WTC11 (cell line): Measurements from ENCODE around the gene NCCRP1. TPM values are rescaled to one million over a fixed set of nuclear protein-coding genes. Genes with fewer than 3 reads are reported as not detected.

Experiments used
- ATAC-seq: fragments of 200-7000 bp; cut with Tn5 transposase; 2 replicates; pipeline ENCODE4 v1.10.0; 2021; ENCODE audit warnings: mild to moderate bottlenecking, moderate library complexity
- CTCF ChIA-PET: fragments of 300-600 bp; sonication (Branson Sonifier 250); formaldehyde crosslinking; loops from one replicate; lab custom pipeline; 2021; ENCODE audit warnings: antibody characterized with exemption; lab: Charles Lee
- POLR2A ChIA-PET: fragments of 350-600 bp; sonication (Branson Sonifier 250); formaldehyde crosslinking; loops from one replicate; lab custom pipeline; 2021; ENCODE audit warnings: antibody characterized with exemption; lab: Charles Lee
- DNase-seq: peaks from one replicate; pipeline ENCODE4 v3.0.0; 2021; ENCODE audit warnings: low spot score
- H3K27ac Mint-ChIP-seq: 2 replicates; pipeline ENCODE4 v1.8.0; 2021; ENCODE audit warnings: mixed read lengths
- H3K27me3 Mint-ChIP-seq: 2 replicates; pipeline ENCODE4 v1.8.0; 2021; ENCODE audit warnings: low read depth, mild to moderate bottlenecking, moderate library complexity, mixed read lengths
- H3K36me3 Mint-ChIP-seq: 2 replicates; pipeline ENCODE4 v1.8.0; 2021; ENCODE audit warnings: mixed read lengths
- H3K4me1 Mint-ChIP-seq: 2 replicates; pipeline ENCODE4 v1.8.0; 2022; ENCODE audit warnings: mixed read lengths
- H3K4me3 Mint-ChIP-seq: 2 replicates; pipeline ENCODE4 v1.8.0; 2021; ENCODE audit warnings: mild to moderate bottlenecking, moderate library complexity, mixed read lengths
- H3K9me3 Mint-ChIP-seq: 2 replicates; pipeline ENCODE4 v1.8.0; 2021; ENCODE audit warnings: mixed read lengths
- ATF1 ChIP-seq: sonication (generic); formaldehyde crosslinking; IDR thresholded peaks from 2 replicates; pipeline ENCODE4 v1.8.1; 2023; ENCODE audit warnings: mild to moderate bottlenecking, moderate library complexity, missing genetic modification reagents
- ELF4 ChIP-seq: sonication (generic); formaldehyde crosslinking; IDR thresholded peaks from 2 replicates; pipeline ENCODE4 v1.8.1; 2022; ENCODE audit warnings: low read depth, mild to moderate bottlenecking, moderate library complexity, missing genetic modification reagents
- GABPB1 ChIP-seq: sonication (generic); formaldehyde crosslinking; IDR thresholded peaks from 2 replicates; pipeline ENCODE4 v1.8.1; 2023; ENCODE audit warnings: mild to moderate bottlenecking, missing genetic modification reagents
- GRHL2 ChIP-seq: fragments of 250-450 bp; sonication (Bioruptor Pico); IDR thresholded peaks from 2 replicates; pipeline ENCODE4 v1.8.0; 2022; ENCODE audit warnings: mild to moderate bottlenecking, moderate library complexity; ENCODE audit not compliant: insufficient replicate concordance, severe bottlenecking
- IRF2 ChIP-seq: sonication (generic); formaldehyde crosslinking; IDR thresholded peaks from 2 replicates; pipeline ENCODE4 v1.8.0; 2022; ENCODE audit warnings: low read depth, missing genetic modification reagents, borderline replicate concordance
- MXD4 ChIP-seq: fragments of 250-450 bp; sonication (Bioruptor Pico); IDR thresholded peaks from 2 replicates; pipeline ENCODE4 v1.8.0; 2021; ENCODE audit warnings: mild to moderate bottlenecking, moderate library complexity, borderline replicate concordance
- MYBL2 ChIP-seq: sonication (generic); formaldehyde crosslinking; IDR thresholded peaks from 2 replicates; pipeline ENCODE4 v1.8.1; 2023; ENCODE audit warnings: mild to moderate bottlenecking, moderate library complexity, missing genetic modification reagents
- NR3C1 ChIP-seq: sonication (generic); formaldehyde crosslinking; conservative IDR thresholded peaks from 2 replicates; pipeline ENCODE4 v1.8.1; 2023; ENCODE audit warnings: low read depth, mild to moderate bottlenecking, missing genetic modification reagents
- PRDM15 ChIP-seq: sonication (generic); formaldehyde crosslinking; IDR thresholded peaks from 2 replicates; pipeline ENCODE4 v1.8.0; 2022; ENCODE audit warnings: missing genetic modification reagents
- PRRX2 ChIP-seq: fragments of 250-450 bp; sonication (Bioruptor Pico); IDR thresholded peaks from 2 replicates; pipeline ENCODE4 v1.8.0; 2021; ENCODE audit warnings: mild to moderate bottlenecking
- TEAD4 ChIP-seq: sonication (generic); formaldehyde crosslinking; IDR thresholded peaks from 2 replicates; pipeline ENCODE4 v1.8.0; 2022; ENCODE audit warnings: mild to moderate bottlenecking, missing genetic modification reagents
- USF1 ChIP-seq: sonication (generic); formaldehyde crosslinking; IDR thresholded peaks from 2 replicates; pipeline ENCODE4 v1.8.0; 2022; ENCODE audit warnings: mild to moderate bottlenecking, missing genetic modification reagents
- ZBTB21 ChIP-seq: sonication (generic); formaldehyde crosslinking; IDR thresholded peaks from 2 replicates; pipeline ENCODE4 v1.8.1; 2023; ENCODE audit warnings: mild to moderate bottlenecking, missing genetic modification reagents, borderline replicate concordance
- ZNF121 ChIP-seq: sonication (generic); formaldehyde crosslinking; IDR thresholded peaks from 2 replicates; pipeline ENCODE4 v1.8.0; 2023; ENCODE audit warnings: missing genetic modification reagents
- ZNF219 ChIP-seq: sonication (generic); formaldehyde crosslinking; IDR thresholded peaks from 2 replicates; pipeline ENCODE4 v1.8.0; 2023; ENCODE audit warnings: missing genetic modification reagents, mild to moderate bottlenecking, borderline replicate concordance
- ZNF263 ChIP-seq: sonication (generic); formaldehyde crosslinking; IDR thresholded peaks from 2 replicates; pipeline ENCODE4 v1.8.1; 2022; ENCODE audit warnings: low read depth, mild to moderate bottlenecking, moderate library complexity, missing genetic modification reagents
- ZNF396 ChIP-seq: fragments of 250-450 bp; sonication (Bioruptor Pico); IDR thresholded peaks from 2 replicates; pipeline ENCODE4 v1.8.0; 2021; ENCODE audit warnings: mild to moderate bottlenecking, moderate library complexity, borderline replicate concordance
- ZNF671 ChIP-seq: fragments of 250-450 bp; sonication (Bioruptor Pico); IDR thresholded peaks from 2 replicates; pipeline ENCODE4 v1.8.0; 2021; ENCODE audit warnings: mild to moderate bottlenecking
- total RNA-seq: library from RNA; stranded (reverse); gene quantifications from 3 replicates; pipeline ENCODE4 v1.2.3, GENCODE V29; 2021
- TF ChIP-seq, protein P1 (sequence below): sonication (generic); formaldehyde crosslinking; IDR thresholded peaks from 2 replicates; pipeline ENCODE4 v1.8.1; 2022; ENCODE audit warnings: missing genetic modification reagents, borderline replicate concordance
- TF ChIP-seq, protein P2 (sequence below): sonication (generic); formaldehyde crosslinking; IDR thresholded peaks from 2 replicates; pipeline ENCODE4 v1.8.0; 2023; ENCODE audit warnings: missing genetic modification reagents
- TF ChIP-seq, protein P3 (sequence below): sonication (generic); formaldehyde crosslinking; IDR thresholded peaks from 2 replicates; pipeline ENCODE4 v1.8.0; 2023; ENCODE audit warnings: missing genetic modification reagents, mild to moderate bottlenecking, borderline replicate concordance
- TF ChIP-seq, protein P4 (sequence below): sonication (generic); formaldehyde crosslinking; IDR thresholded peaks from 2 replicates; pipeline ENCODE4 v1.8.0; 2023; ENCODE audit warnings: mild to moderate bottlenecking, missing genetic modification reagents

The NCCRP1 gene
- total RNA-seq, 1 experiment from 2014 or later: 2.0 TPM

DNA sequence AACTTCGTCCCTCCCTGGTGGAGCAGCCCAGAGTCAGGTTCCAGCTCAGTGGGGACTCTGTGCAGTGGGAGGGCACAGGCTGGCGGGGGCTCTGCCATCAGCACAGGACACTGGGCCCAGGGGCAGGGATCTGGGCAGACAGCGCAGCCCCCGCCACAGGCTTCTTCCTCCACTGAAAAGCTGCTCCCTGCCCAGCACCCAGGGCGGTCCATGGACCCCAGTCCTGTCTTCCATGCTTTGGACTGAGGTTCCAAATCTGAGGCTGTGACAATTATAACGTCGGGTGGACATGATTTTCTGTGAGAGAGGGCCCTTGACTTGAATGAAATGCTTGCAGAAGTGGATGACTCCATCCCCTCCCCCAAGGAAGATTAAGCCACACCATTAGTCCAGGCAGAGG, 21.2 kb upstream of the NCCRP1 start (continued):
- TF ChIP-seq ZNF219 (CRISPR knock-in tag): no peak
- TF ChIP-seq MXD4: no peak
- TF ChIP-seq ELF4 (CRISPR knock-in tag): no peak
- no peak for TF ChIP-seq GRHL2 (CRISPR knock-in tag)
- TF ChIP-seq, protein P1, sequence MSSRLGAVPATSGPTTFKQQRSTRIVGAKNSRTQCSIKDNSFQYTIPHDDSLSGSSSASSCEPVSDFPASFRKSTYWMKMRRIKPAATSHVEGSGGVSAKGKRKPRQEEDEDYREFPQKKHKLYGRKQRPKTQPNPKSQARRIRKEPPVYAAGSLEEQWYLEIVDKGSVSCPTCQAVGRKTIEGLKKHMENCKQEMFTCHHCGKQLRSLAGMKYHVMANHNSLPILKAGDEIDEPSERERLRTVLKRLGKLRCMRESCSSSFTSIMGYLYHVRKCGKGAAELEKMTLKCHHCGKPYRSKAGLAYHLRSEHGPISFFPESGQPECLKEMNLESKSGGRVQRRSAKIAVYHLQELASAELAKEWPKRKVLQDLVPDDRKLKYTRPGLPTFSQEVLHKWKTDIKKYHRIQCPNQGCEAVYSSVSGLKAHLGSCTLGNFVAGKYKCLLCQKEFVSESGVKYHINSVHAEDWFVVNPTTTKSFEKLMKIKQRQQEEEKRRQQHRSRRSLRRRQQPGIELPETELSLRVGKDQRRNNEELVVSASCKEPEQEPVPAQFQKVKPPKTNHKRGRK: no peak
- no peak for TF ChIP-seq USF1 (CRISPR knock-in tag)
- TF ChIP-seq PRRX2 (CRISPR knock-in tag): no peak

- Mint-ChIP-seq H3K4me1 (no peaks in the 10 kb centered on the region), H3K9me3 (no peaks in the 10 kb centered on the region), H3K27ac (no peak overlapping the region), H3K27me3 (no peaks in the 10 kb centered on the region), H3K4me3 (no peak overlapping the region), H3K36me3 (no peaks in the 10 kb centered on the region)
- ChIA-PET CTCF (no interaction called here), POLR2A (no interaction called here)
- no peak for DNase-seq
- no peak for ATAC-seq
- TF ChIP-seq PRDM15 (no peak), TEAD4 (no peak), ATF1 (CRISPR knock-in tag) (no peak), ZBTB21 (CRISPR knock-in tag) (no peak), IRF2 (no peak), ZNF671 (CRISPR knock-in tag) (no peak), ZNF396 (no peak), ZNF121 (CRISPR knock-in tag) (no peak), NR3C1 (CRISPR knock-in tag) (no peak), MYBL2 (CRISPR knock-in tag) (no peak), ZNF263 (CRISPR knock-in tag) (no peak), GABPB1 (CRISPR knock-in tag) (no peak)
- TF ChIP-seq, protein P2, sequence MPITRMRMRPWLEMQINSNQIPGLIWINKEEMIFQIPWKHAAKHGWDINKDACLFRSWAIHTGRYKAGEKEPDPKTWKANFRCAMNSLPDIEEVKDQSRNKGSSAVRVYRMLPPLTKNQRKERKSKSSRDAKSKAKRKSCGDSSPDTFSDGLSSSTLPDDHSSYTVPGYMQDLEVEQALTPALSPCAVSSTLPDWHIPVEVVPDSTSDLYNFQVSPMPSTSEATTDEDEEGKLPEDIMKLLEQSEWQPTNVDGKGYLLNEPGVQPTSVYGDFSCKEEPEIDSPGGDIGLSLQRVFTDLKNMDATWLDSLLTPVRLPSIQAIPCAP (CRISPR knock-in tag): no peak
- TF ChIP-seq, protein P3, sequence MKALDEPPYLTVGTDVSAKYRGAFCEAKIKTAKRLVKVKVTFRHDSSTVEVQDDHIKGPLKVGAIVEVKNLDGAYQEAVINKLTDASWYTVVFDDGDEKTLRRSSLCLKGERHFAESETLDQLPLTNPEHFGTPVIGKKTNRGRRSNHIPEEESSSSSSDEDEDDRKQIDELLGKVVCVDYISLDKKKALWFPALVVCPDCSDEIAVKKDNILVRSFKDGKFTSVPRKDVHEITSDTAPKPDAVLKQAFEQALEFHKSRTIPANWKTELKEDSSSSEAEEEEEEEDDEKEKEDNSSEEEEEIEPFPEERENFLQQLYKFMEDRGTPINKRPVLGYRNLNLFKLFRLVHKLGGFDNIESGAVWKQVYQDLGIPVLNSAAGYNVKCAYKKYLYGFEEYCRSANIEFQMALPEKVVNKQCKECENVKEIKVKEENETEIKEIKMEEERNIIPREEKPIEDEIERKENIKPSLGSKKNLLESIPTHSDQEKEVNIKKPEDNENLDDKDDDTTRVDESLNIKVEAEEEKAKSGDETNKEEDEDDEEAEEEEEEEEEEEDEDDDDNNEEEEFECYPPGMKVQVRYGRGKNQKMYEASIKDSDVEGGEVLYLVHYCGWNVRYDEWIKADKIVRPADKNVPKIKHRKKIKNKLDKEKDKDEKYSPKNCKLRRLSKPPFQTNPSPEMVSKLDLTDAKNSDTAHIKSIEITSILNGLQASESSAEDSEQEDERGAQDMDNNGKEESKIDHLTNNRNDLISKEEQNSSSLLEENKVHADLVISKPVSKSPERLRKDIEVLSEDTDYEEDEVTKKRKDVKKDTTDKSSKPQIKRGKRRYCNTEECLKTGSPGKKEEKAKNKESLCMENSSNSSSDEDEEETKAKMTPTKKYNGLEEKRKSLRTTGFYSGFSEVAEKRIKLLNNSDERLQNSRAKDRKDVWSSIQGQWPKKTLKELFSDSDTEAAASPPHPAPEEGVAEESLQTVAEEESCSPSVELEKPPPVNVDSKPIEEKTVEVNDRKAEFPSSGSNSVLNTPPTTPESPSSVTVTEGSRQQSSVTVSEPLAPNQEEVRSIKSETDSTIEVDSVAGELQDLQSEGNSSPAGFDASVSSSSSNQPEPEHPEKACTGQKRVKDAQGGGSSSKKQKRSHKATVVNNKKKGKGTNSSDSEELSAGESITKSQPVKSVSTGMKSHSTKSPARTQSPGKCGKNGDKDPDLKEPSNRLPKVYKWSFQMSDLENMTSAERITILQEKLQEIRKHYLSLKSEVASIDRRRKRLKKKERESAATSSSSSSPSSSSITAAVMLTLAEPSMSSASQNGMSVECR: no peak
- TF ChIP-seq, protein P4, sequence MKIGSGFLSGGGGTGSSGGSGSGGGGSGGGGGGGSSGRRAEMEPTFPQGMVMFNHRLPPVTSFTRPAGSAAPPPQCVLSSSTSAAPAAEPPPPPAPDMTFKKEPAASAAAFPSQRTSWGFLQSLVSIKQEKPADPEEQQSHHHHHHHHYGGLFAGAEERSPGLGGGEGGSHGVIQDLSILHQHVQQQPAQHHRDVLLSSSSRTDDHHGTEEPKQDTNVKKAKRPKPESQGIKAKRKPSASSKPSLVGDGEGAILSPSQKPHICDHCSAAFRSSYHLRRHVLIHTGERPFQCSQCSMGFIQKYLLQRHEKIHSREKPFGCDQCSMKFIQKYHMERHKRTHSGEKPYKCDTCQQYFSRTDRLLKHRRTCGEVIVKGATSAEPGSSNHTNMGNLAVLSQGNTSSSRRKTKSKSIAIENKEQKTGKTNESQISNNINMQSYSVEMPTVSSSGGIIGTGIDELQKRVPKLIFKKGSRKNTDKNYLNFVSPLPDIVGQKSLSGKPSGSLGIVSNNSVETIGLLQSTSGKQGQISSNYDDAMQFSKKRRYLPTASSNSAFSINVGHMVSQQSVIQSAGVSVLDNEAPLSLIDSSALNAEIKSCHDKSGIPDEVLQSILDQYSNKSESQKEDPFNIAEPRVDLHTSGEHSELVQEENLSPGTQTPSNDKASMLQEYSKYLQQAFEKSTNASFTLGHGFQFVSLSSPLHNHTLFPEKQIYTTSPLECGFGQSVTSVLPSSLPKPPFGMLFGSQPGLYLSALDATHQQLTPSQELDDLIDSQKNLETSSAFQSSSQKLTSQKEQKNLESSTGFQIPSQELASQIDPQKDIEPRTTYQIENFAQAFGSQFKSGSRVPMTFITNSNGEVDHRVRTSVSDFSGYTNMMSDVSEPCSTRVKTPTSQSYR (CRISPR knock-in tag): no peak
Measured at GRCh38 chr19:39177110-39177699, 19.6 kb upstream of the NCCRP1 start.
